ENCODE measurements around the gene ST3GAL6. TPM values are rescaled to one million over a fixed set of nuclear protein-coding genes. Genes with fewer than 3 reads are reported as not detected.
"Not testable (repeated sequence)": the region's sequence is repeated elsewhere in the genome, so short reads cannot be mapped to it uniquely, and the experiment has no call there.

Gene ST3GAL6
- total and polyA plus RNA-seq, 4 donors, result 17.3 to 79.7 (median 29.4) TPM

- Histone ChIP-seq H3K27me3 (ENCODE audit: control insufficient read depth in 4 of 4, insufficient read depth in 4 of 4, low read length in 3 of 4) (no peaks in the 10 kb centered on the region), H3K9ac (ENCODE audit: low read depth in 1 of 2, low read length in 2 of 2) (no peak overlapping the region), H3K36me3 (ENCODE audit: control insufficient read depth in 4 of 4, insufficient read depth in 3 of 4, low read depth in 1 of 4, low read length in 3 of 4) (no peaks in the 10 kb centered on the region), H3K27ac (ENCODE audit: low read depth in 1 of 2, low read length in 2 of 2) (no peak overlapping the region), H3K9me3 (ENCODE audit: control insufficient read depth in 4 of 4, low read length in 3 of 4) (no peaks in the 10 kb centered on the region), H3K4me3 (ENCODE audit: low read depth in 1 of 3, low read length in 3 of 3) (no peak overlapping the region), H3K4me1 (ENCODE audit: control insufficient read depth in 4 of 4, insufficient read depth in 4 of 4, low read length in 3 of 4) (no peaks in the 10 kb centered on the region)
- no peak for TF ChIP-seq TAF1 (conservative IDR thresholded peaks at IDR 0.05)
- no peak for TF ChIP-seq ATF3 (IDR thresholded peaks at IDR 0.05)
- TF ChIP-seq MAX (IDR thresholded peaks at IDR 0.05), result no peak
- no peak for TF ChIP-seq SP1 (IDR thresholded peaks at IDR 0.05)
- no peak for TF ChIP-seq RAD21 (IDR thresholded peaks at IDR 0.05)
- TF ChIP-seq HNF4A (conservative IDR thresholded peaks at IDR 0.05), result no peak
- no peak for TF ChIP-seq FOXA1 (IDR thresholded peaks at IDR 0.05)
- TF ChIP-seq HNF4G (IDR thresholded peaks at IDR 0.05), result no peak
- TF ChIP-seq RXRA (IDR thresholded peaks at IDR 0.05), result no peak
- TF ChIP-seq REST (IDR thresholded peaks at IDR 0.05), result no peak
- no peak for TF ChIP-seq FOXA2 (IDR thresholded peaks at IDR 0.05)
- TF ChIP-seq CTCF (IDR thresholded peaks at IDR 0.05; ENCODE audit: low read depth, low read length, missing input control), result no peak
- no peak for TF ChIP-seq ZBTB33 (IDR thresholded peaks at IDR 0.05)
- no peak for TF ChIP-seq GABPA (IDR thresholded peaks at IDR 0.05 in 1 of 2, conservative IDR thresholded peaks at IDR 0.05 in 1 of 2)
- no peak for TF ChIP-seq NR2F2 (IDR thresholded peaks at IDR 0.05)
- TF ChIP-seq JUND (IDR thresholded peaks at IDR 0.05), result no peak
- no peak for TF ChIP-seq EGR1 (IDR thresholded peaks at IDR 0.05; ENCODE audit: low read depth in 2 of 2)
- no peak for DNase-seq (ENCODE audit: low spot score)
- 100% methylated on average over 1 of the region's 1 CpG for WGBS
These were observed 66.2 kb downstream of the ST3GAL6 start for GRCh38 chr3:98829246-98829832.

- not testable (repeated sequence) for H3K27me3 ChIP-seq (ENCODE audit: control insufficient read depth in 4 of 4, insufficient read depth in 4 of 4, low read length in 3 of 4); H3K9ac ChIP-seq (ENCODE audit: low read depth in 1 of 2, low read length in 2 of 2); H3K36me3 ChIP-seq (ENCODE audit: control insufficient read depth in 4 of 4, insufficient read depth in 3 of 4, low read depth in 1 of 4, low read length in 3 of 4); DNase-seq (ENCODE audit: low spot score); H3K9me3 ChIP-seq (ENCODE audit: control insufficient read depth in 4 of 4, low read length in 3 of 4); H3K4me3 ChIP-seq (ENCODE audit: low read depth in 1 of 3, low read length in 3 of 3); H3K27ac ChIP-seq (ENCODE audit: low read depth in 1 of 2, low read length in 2 of 2); H3K4me1 ChIP-seq (ENCODE audit: control insufficient read depth in 4 of 4, insufficient read depth in 4 of 4, low read length in 3 of 4)
- WGBS, result 96% methylated on average over 5 of the region's 5 CpGs
These were observed 67.9 kb downstream of the ST3GAL6 start for GRCh38 chr3:98831060-98831459.

Data from liver (tissue), 9 donors.